H1 (cell line): ENCODE data around the gene GPATCH4. TPM values are rescaled to one million over a fixed set of nuclear protein-coding genes. Genes with fewer than 3 reads are reported as not detected.

Experiments
- CTCF ChIA-PET: fragments of 300-600 bp; sonication (Branson Sonifier 250); formaldehyde crosslinking; loops from one replicate; lab custom pipeline; 2021; ENCODE audit not compliant: partially characterized antibody; lab: Charles Lee
- POLR2A ChIA-PET: fragments of 300-600 bp; sonication (Branson Sonifier 250); formaldehyde crosslinking; loops from one replicate; lab custom pipeline; 2021; ENCODE audit warnings: inconsistent platforms; ENCODE audit not compliant: partially characterized antibody; lab: Charles Lee
- DNase-seq, 2 experiments: peaks; one replicate each; pipeline versions ENCODE4 v3.0.0 to v3.0.0-alpha.2; 2010 to 2022; ENCODE audit warnings: low spot score in 2 of 2, low read depth in 1 of 2, mixed read lengths in 1 of 2
- FAIRE-seq: peaks from 2 replicates; lab custom pipeline; 2011; peaks lifted over from hg19 to GRCh38; lab: Jason Lieb, UNC
- H2AFZ ChIP-seq: 2 replicates; pipeline ENCODE4 v1.8.1; 2012; ENCODE audit warnings: low read length, inconsistent platforms
- H2AK5ac ChIP-seq: 2 replicates; pipeline ENCODE4 v1.6.1; 2013; ENCODE audit warnings: low read depth, low read length
- H2BK120ac ChIP-seq: replicated peaks from 2 replicates; pipeline ENCODE3; 2013; ENCODE audit warnings: low read depth, low read length, inconsistent platforms
- H2BK12ac ChIP-seq: 2 replicates; pipeline ENCODE4 v1.6.1; 2013; ENCODE audit warnings: low read depth, low read length
- H2BK15ac ChIP-seq: 2 replicates; pipeline ENCODE4 v1.6.1; 2013; ENCODE audit warnings: low read length
- H2BK20ac ChIP-seq: 2 replicates; pipeline ENCODE4 v1.6.1; 2013; ENCODE audit warnings: low read length
- H2BK5ac ChIP-seq: 2 replicates; pipeline ENCODE4 v1.6.1; 2013; ENCODE audit warnings: low read depth, low read length
- H3K14ac ChIP-seq: 2 replicates; pipeline ENCODE4 v1.6.1; 2013; ENCODE audit warnings: inconsistent platforms; ENCODE audit not compliant: insufficient read length
- H3K18ac ChIP-seq: 2 replicates; pipeline ENCODE4 v1.6.1; 2013; ENCODE audit warnings: low read length; ENCODE audit errors: extremely low read depth
- H3K23ac ChIP-seq: 2 replicates; pipeline ENCODE4 v1.6.1; 2013; ENCODE audit warnings: inconsistent platforms; ENCODE audit not compliant: insufficient read length
- H3K23me2 ChIP-seq: 2 replicates; pipeline ENCODE4 v1.6.1; 2013; ENCODE audit warnings: low read depth, low read length
- H3K27ac ChIP-seq: 2 replicates; pipeline ENCODE4 v1.6.1; 2011; ENCODE audit warnings: low read depth, low read length, inconsistent platforms
- H3K27me3 ChIP-seq, 4 experiments: replicated peaks in 1 of 4; 1 replicate in 1 of 4; 2 replicates in 3 of 4; pipeline versions ENCODE4 v1.6.1 to v1.8.1; 2011 to 2013; ENCODE audit warnings: low read length in 3 of 4, mild to moderate bottlenecking in 3 of 4, inconsistent platforms in 2 of 4, mixed read lengths in 2 of 4, moderate library complexity in 1 of 4; ENCODE audit not compliant: control insufficient read depth in 3 of 4, insufficient read depth in 3 of 4; ENCODE audit errors: extremely low read depth in 1 of 4
- H3K36me3 ChIP-seq, 4 experiments: 2 replicates each; pipeline versions ENCODE4 v1.6.1 to v1.8.1; 2011 to 2013; ENCODE audit warnings: mild to moderate bottlenecking in 4 of 4, low read length in 3 of 4, moderate library complexity in 2 of 4, control low read depth in 1 of 4, inconsistent platforms in 1 of 4; ENCODE audit not compliant: insufficient read depth in 4 of 4, control insufficient read depth in 2 of 4
- H3K4ac ChIP-seq: replicated peaks from 2 replicates; pipeline ENCODE3; 2013; ENCODE audit warnings: low read length, low read depth, mixed read lengths, inconsistent platforms; ENCODE audit not compliant: insufficient read length
- H3K4me1 ChIP-seq, 4 experiments: replicated peaks in 1 of 4; 1 replicate in 1 of 4; 2 replicates in 3 of 4; pipeline versions ENCODE4 v1.6.1 to v1.8.1; 2011 to 2013; ENCODE audit warnings: low read length in 3 of 4, inconsistent platforms in 2 of 4, mixed read lengths in 1 of 4; ENCODE audit not compliant: insufficient read depth in 4 of 4, control insufficient read depth in 3 of 4
- H3K4me2 ChIP-seq, 2 experiments: 2 replicates each; pipeline versions ENCODE4 v1.6.1 to v1.8.1; 2011 to 2013; ENCODE audit warnings: low read depth in 2 of 2, low read length in 2 of 2, control low read depth in 1 of 2, inconsistent platforms in 1 of 2, mild to moderate bottlenecking in 1 of 2; ENCODE audit not compliant: insufficient read depth in 1 of 2
- H3K4me3 ChIP-seq, 4 experiments: fragments of 200-600, 300-600 bp in 1 of 4; sonication (generic), shearing (Covaris generic), sonication (Bioruptor Twin) in 1 of 4; 2 replicates each; pipeline versions ENCODE4 v1.5.1 to v1.8.1; 2011 to 2016; ENCODE audit warnings: low read length in 4 of 4, low read depth in 3 of 4, control low read depth in 2 of 4, inconsistent platforms in 2 of 4, mild to moderate bottlenecking in 2 of 4, mixed read lengths in 1 of 4, moderate library complexity in 1 of 4; ENCODE audit not compliant: insufficient read depth in 2 of 4; ENCODE audit errors: extremely low read depth in 1 of 4
- H3K56ac ChIP-seq: replicated peaks from 2 replicates; pipeline ENCODE3; 2013; ENCODE audit warnings: low read depth, mild to moderate bottlenecking, mixed read lengths, low read length, inconsistent platforms; ENCODE audit not compliant: insufficient read length
- H3K79me1 ChIP-seq: 2 replicates; pipeline ENCODE4 v1.6.1; 2013; ENCODE audit warnings: low read depth, low read length, control low read depth
- H3K79me2 ChIP-seq, 2 experiments: 2 replicates each; pipeline versions ENCODE4 v1.6.1 to v1.8.1; 2012 to 2013; ENCODE audit warnings: low read length in 2 of 2, mild to moderate bottlenecking in 2 of 2, inconsistent platforms in 1 of 2; ENCODE audit not compliant: insufficient read depth in 2 of 2, control insufficient read depth in 1 of 2
- H3K9ac ChIP-seq, 4 experiments: replicated peaks in 1 of 4; 1 replicate in 1 of 4; 2 replicates in 3 of 4; pipeline versions ENCODE4 v1.6.1 to v1.8.1; 2011 to 2013; ENCODE audit warnings: low read depth in 3 of 4, low read length in 3 of 4, control low read depth in 2 of 4, mild to moderate bottlenecking in 2 of 4, moderate library complexity in 2 of 4, inconsistent platforms in 1 of 4; ENCODE audit errors: extremely low read depth in 1 of 4
- H3K9me3 ChIP-seq, 2 experiments: 2 replicates each; pipeline versions ENCODE4 v1.6.1 to v1.8.1; 2012 to 2013; ENCODE audit warnings: mild to moderate bottlenecking in 2 of 2, moderate library complexity in 2 of 2, control low read depth in 1 of 2, inconsistent platforms in 1 of 2, low read depth in 1 of 2, low read length in 1 of 2, mixed read lengths in 1 of 2; ENCODE audit not compliant: insufficient read depth in 2 of 2
- H4K20me1 ChIP-seq, 2 experiments: replicated peaks in 1 of 2; 2 replicates each; pipeline versions ENCODE3 to v1.8.1; 2011 to 2013; ENCODE audit warnings: inconsistent platforms in 2 of 2, low read length in 2 of 2, mild to moderate bottlenecking in 1 of 2; ENCODE audit not compliant: insufficient read depth in 2 of 2, control insufficient read depth in 1 of 2
- H4K5ac ChIP-seq: 2 replicates; pipeline ENCODE4 v1.6.1; 2013; ENCODE audit warnings: low read length, low read depth, mixed read lengths, inconsistent platforms; ENCODE audit not compliant: insufficient read length
- H4K8ac ChIP-seq: 2 replicates; pipeline ENCODE4 v1.8.0; 2013; ENCODE audit warnings: mild to moderate bottlenecking, moderate library complexity, low read length, inconsistent platforms; ENCODE audit not compliant: insufficient read depth; ENCODE audit errors: extremely low read depth
- H4K91ac ChIP-seq: replicated peaks from 2 replicates; pipeline ENCODE3; 2013; ENCODE audit warnings: low read length, mixed read lengths, inconsistent platforms; ENCODE audit not compliant: insufficient read length
- BACH1 ChIP-seq: IDR thresholded peaks from 2 replicates; pipeline ENCODE4 v1.6.1; 2012; ENCODE audit warnings: low read length, improper control_type of control experiment
- CBX8 ChIP-seq: fragments of 300-800, 300-1000 bp; sonication (generic); IDR thresholded peaks from 2 replicates; pipeline ENCODE4 v1.7.1; 2016; ENCODE audit warnings: low read depth, low read length, borderline replicate concordance
- EP300 ChIP-seq, 2 experiments: IDR thresholded peaks; 1 replicate in 1 of 2; 2 replicates in 1 of 2; pipeline ENCODE4 v1.6.1; 2011 to 2012; ENCODE audit warnings: low read depth in 2 of 2, low read length in 2 of 2, mild to moderate bottlenecking in 2 of 2, borderline replicate concordance in 1 of 2, inconsistent platforms in 1 of 2, moderate library complexity in 1 of 2
- GABPA ChIP-seq: IDR thresholded peaks from 2 replicates; pipeline ENCODE4 v1.6.1; 2011; ENCODE audit warnings: mild to moderate bottlenecking, low read length, moderate library complexity, borderline replicate concordance; ENCODE audit not compliant: insufficient read depth
- GTF2F1 ChIP-seq: IDR thresholded peaks from 2 replicates; pipeline ENCODE4 v1.6.1; 2012; ENCODE audit warnings: low read depth, low read length, improper control_type of control experiment, borderline replicate concordance
- JUN ChIP-seq: IDR thresholded peaks from 2 replicates; pipeline ENCODE4 v1.6.1; 2011; ENCODE audit warnings: low read depth, mild to moderate bottlenecking, improper control_type of control experiment, low read length
- KDM1A ChIP-seq: fragments of 200-600, 300-600 bp; sonication (generic); IDR thresholded peaks from 2 replicates; pipeline ENCODE4 v1.7.1; 2016; ENCODE audit warnings: mild to moderate bottlenecking, low read length, borderline replicate concordance
- RAD21 ChIP-seq, 2 experiments: IDR thresholded peaks in 1 of 2; conservative IDR thresholded peaks in 1 of 2; 2 replicates each; pipeline ENCODE4 v1.6.1; 2011; ENCODE audit warnings: low read depth in 2 of 2, low read length in 2 of 2, improper control_type of control experiment in 1 of 2, inconsistent platforms in 1 of 2, mild to moderate bottlenecking in 1 of 2, moderate library complexity in 1 of 2
- RXRA ChIP-seq: IDR thresholded peaks from 2 replicates; pipeline ENCODE4 v1.6.1; 2011; ENCODE audit warnings: low read depth, mild to moderate bottlenecking, low read length, moderate library complexity; ENCODE audit not compliant: insufficient read depth
- SAP30 ChIP-seq: fragments of 300-600 bp; sonication (generic); IDR thresholded peaks from 2 replicates; pipeline ENCODE4 v1.7.1; 2012; ENCODE audit warnings: low read length, moderate library complexity, mild to moderate bottlenecking, inconsistent platforms; ENCODE audit not compliant: insufficient read depth, insufficient replicate concordance
- SP1 ChIP-seq: IDR thresholded peaks from 2 replicates; pipeline ENCODE4 v1.6.1; 2011; ENCODE audit warnings: low read depth, low read length
- TBP ChIP-seq: IDR thresholded peaks from 2 replicates; pipeline ENCODE4 v1.6.1; 2011; ENCODE audit warnings: low read depth, low read length, improper control_type of control experiment
- ZNF274 ChIP-seq: IDR thresholded peaks from 2 replicates; pipeline ENCODE4 v1.7.0; 2012; ENCODE audit warnings: low read length, borderline replicate concordance; ENCODE audit errors: extremely low read depth
- WGBS, 2 experiments: shearing (Covaris generic) in 1 of 2; methylation state at CpG; one replicate each; pipeline versions ENCODE4 v1.1.6 to v1.1.7; 2013 to 2015; ENCODE audit warnings: low lambda C conversion rate in 2 of 2, mixed read lengths in 2 of 2, inconsistent platforms in 1 of 2, low coverage in 1 of 2, missing lambda C conversion rate in 1 of 2; ENCODE audit not compliant: insufficient replicate concordance in 2 of 2, insufficient coverage in 1 of 2, insufficient read length in 1 of 2; ENCODE audit errors: extremely low coverage in 1 of 2, missing lambda C conversion rate in 1 of 2; 5-methylcytosine and 5-hydroxymethylcytosine counted together
- polyA plus RNA-seq, 7 experiments: library from polyadenylated mRNA; depleted of rRNA in 3 of 7; stranded (reverse) in 5 of 7; unstranded in 2 of 7; fragments of >200 nt in 5 of 7; fragments of 200-250 nt in 2 of 7; gene quantifications; 1 replicate in 5 of 7; 2 replicates in 1 of 7; 4 replicates in 1 of 7; pipeline versions ENCODE4 v1.2.1 to v1.2.3, GENCODE V29; 2011 to 2013; ENCODE audit warnings: missing spikeins in 2 of 7, mixed read lengths in 2 of 7
- total RNA-seq: library from RNA; stranded (reverse); fragmentation: NEBNext Ultra II Directional; extraction: Animal tissue kit (Norgen Biotek cat#: 25700); gene quantifications from 2 replicates; pipeline ENCODE4 v1.2.1, GENCODE V29; 2021

GPATCH4 gene
- total and polyA plus RNA-seq, 2 of the 8 experiments (the other 6 are each of a cell fraction or from before 2014, with no cell fraction given): 20.5 to 47.9 TPM

DNA sequence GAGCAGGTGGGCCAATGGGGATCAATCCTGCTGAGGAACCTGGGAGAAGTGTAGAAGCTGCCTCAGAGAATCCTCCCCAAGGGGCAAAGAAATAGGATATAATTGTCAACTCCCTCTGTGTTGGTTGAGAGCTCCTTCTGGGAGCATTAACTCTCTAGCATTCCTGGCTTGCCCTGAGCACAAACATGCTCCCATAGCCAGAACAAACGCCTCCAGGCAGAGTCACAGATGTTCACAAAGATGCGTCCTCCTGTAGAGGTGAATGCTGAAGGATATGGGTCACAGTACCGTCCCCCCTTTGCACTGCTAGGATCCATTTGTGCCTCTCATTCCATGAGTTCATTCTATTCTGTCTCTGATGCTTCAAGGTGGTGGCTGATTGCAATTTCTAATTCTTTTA, 31.1 kb upstream of the GPATCH4 start:
- no peak overlapping the region for H4K8ac ChIP-seq
- DNase-seq (no peak), FAIRE-seq (no peak)
- H3K79me2 ChIP-seq: no peaks in the 10 kb centered on the region
- no peak overlapping the region for H3K4ac ChIP-seq
- H4K20me1 ChIP-seq: no peaks in the 10 kb centered on the region
- no peak overlapping the region for H2BK12ac ChIP-seq
- H2BK120ac ChIP-seq: no peak overlapping the region
- no peaks in the 10 kb centered on the region for H3K23me2 ChIP-seq
- no peak overlapping the region for H3K4me3 ChIP-seq
- H2AFZ ChIP-seq: no peak overlapping the region
- H4K5ac ChIP-seq: no peak overlapping the region
- no peak overlapping the region for H3K56ac ChIP-seq
- CTCF ChIA-PET: interaction anchor here (1.3 to 43.0 kb wide), 5 partner anchors 11 to 52 kb away, joined by 4 to 868 read pairs (median 520); partner anchors contain the start of genes BCAN, HAPLN2 and NES
- no peak overlapping the region for H3K14ac ChIP-seq
- no peaks in the 10 kb centered on the region for H3K4me1 ChIP-seq
- no peaks in the 10 kb centered on the region for H3K9me3 ChIP-seq
- POLR2A ChIA-PET: interaction anchor here (1.2 kb wide), 1 partner anchor 12 kb away, joined by 4 read pairs; no protein-coding TSS in a partner anchor
- H4K91ac ChIP-seq: no peak overlapping the region
- peaks cover 0 to 4% (median 2%) of the 10 kb centered on the region in 4 experiments; a peak in 3 of 7 replicates for H3K27me3 ChIP-seq
- no peaks in the 10 kb centered on the region; the same call in 1 of the 2 replicates for H3K79me1 ChIP-seq
- no peak overlapping the region for H3K4me2 ChIP-seq
- H2AK5ac ChIP-seq: no peak overlapping the region
- no peak overlapping the region for H2BK15ac ChIP-seq
- 71% methylated on average over 3 of the region's 3 CpGs; no CpG with 5 or more reads in 1 of the 2 experiments for WGBS, 2 experiments
- no peak overlapping the region for H3K18ac ChIP-seq
- no peak overlapping the region for H2BK20ac ChIP-seq
- no peak overlapping the region for H3K27ac ChIP-seq
- H3K23ac ChIP-seq: no peak overlapping the region
- H2BK5ac ChIP-seq: no peak overlapping the region
- no peak overlapping the region for H3K9ac ChIP-seq
- H3K36me3 ChIP-seq: no peaks in the 10 kb centered on the region
- TF ChIP-seq RXRA: no peak
- TF ChIP-seq SP1: no peak
- TF ChIP-seq BACH1: no peak
- no peak for TF ChIP-seq RAD21 (IDR thresholded peaks at IDR 0.05 in 1 of 2, conservative IDR thresholded peaks at IDR 0.05 in 1 of 2; ENCODE audit: low read depth in 2 of 2, low read length in 2 of 2)
- TF ChIP-seq SAP30: no peak
- no peak for TF ChIP-seq GTF2F1
- TF ChIP-seq JUN: no peak
- no peak for TF ChIP-seq EP300 (IDR thresholded peaks at IDR 0.05; ENCODE audit: borderline replicate concordance in 1 of 2, low read depth in 2 of 2, low read length in 2 of 2)
- TF ChIP-seq CBX8: no peak
- TF ChIP-seq TBP: no peak
- no peak for TF ChIP-seq ZNF274
- TF ChIP-seq GABPA: no peak
- TF ChIP-seq KDM1A: no peak
